Endothelial cell of umbilical vein (primary cell): ENCODE results near the gene PRPF19. TPM values are rescaled to one million over a fixed set of nuclear protein-coding genes. Genes with fewer than 3 reads are reported as not detected.

Experiments
- BruUV-seq: library from RNA; stranded (reverse); fragments of 400-500 nt; replicated peaks from 2 replicates; lab custom pipeline; 2021; lab: Mats Ljungman, UMichigan
- CTCF ChIA-PET: fragments of 300-600, 350-600 bp; sonication (Branson Sonifier 250); formaldehyde crosslinking; loops from one replicate; lab custom pipeline; 2021; ENCODE audit warnings: antibody characterized with exemption, inconsistent platforms; lab: Charles Lee
- POLR2A ChIA-PET: fragments of 300-600, 350-600 bp; sonication (Branson Sonifier 250); formaldehyde crosslinking; loops from one replicate; lab custom pipeline; 2021; ENCODE audit warnings: antibody characterized with exemption, inconsistent platforms; lab: Charles Lee
- DNase-seq: peaks from one replicate; pipeline ENCODE4 v3.0.0-alpha.2; 2011; ENCODE audit warnings: low read depth, low spot score
- FAIRE-seq: peaks from 2 replicates; lab custom pipeline; 2011; peaks lifted over from hg19 to GRCh38; lab: Jason Lieb, UNC
- H2AFZ ChIP-seq: 2 replicates; pipeline ENCODE4 v1.6.0; 2012; ENCODE audit warnings: low read depth, low read length, control low read depth, inconsistent platforms
- H3K27ac ChIP-seq: 2 replicates; pipeline ENCODE4 v1.5.1; 2011; ENCODE audit warnings: low read depth, mild to moderate bottlenecking, control low read depth, low read length, moderate library complexity; ENCODE audit not compliant: insufficient read depth
- H3K27me3 ChIP-seq, 2 experiments: 2 replicates each; pipeline versions ENCODE4 v1.6.0 to v1.6.1; 2011; ENCODE audit warnings: low read length in 2 of 2, mixed read lengths in 1 of 2; ENCODE audit not compliant: control insufficient read depth in 2 of 2, insufficient read depth in 2 of 2
- H3K36me3 ChIP-seq, 2 experiments: 2 replicates in 1 of 2; 3 replicates in 1 of 2; pipeline ENCODE4 v1.5.1; 2011; ENCODE audit warnings: low read length in 2 of 2, mild to moderate bottlenecking in 1 of 2, moderate library complexity in 1 of 2; ENCODE audit not compliant: control insufficient read depth in 2 of 2, insufficient read depth in 2 of 2; ENCODE audit errors: extremely low read depth in 1 of 2
- H3K4me1 ChIP-seq: 3 replicates; pipeline ENCODE4 v1.5.1; 2011; ENCODE audit warnings: mild to moderate bottlenecking, low read length; ENCODE audit not compliant: control insufficient read depth, insufficient read depth; ENCODE audit errors: extremely low read depth
- H3K4me2 ChIP-seq: 2 replicates; pipeline ENCODE4 v1.6.1; 2011; ENCODE audit warnings: low read length, control low read depth, mixed read lengths; ENCODE audit not compliant: insufficient read depth
- H3K4me3 ChIP-seq, 3 experiments: fragments of 200-600 bp in 1 of 3; sonication (generic), shearing (Covaris generic) in 1 of 3; replicated peaks in 1 of 3; 2 replicates each; pipeline ENCODE4 v1.5.1; 2011 to 2016; ENCODE audit warnings: control low read depth in 3 of 3, low read length in 3 of 3, mild to moderate bottlenecking in 2 of 3, inconsistent platforms in 1 of 3, low read depth in 1 of 3, moderate library complexity in 1 of 3; ENCODE audit not compliant: insufficient read depth in 1 of 3
- H3K79me2 ChIP-seq: 2 replicates; pipeline ENCODE4 v1.6.0; 2012; ENCODE audit warnings: low read length, inconsistent platforms; ENCODE audit not compliant: control insufficient read depth, insufficient read depth
- H3K9ac ChIP-seq: replicated peaks from 2 replicates; pipeline ENCODE3; 2011; ENCODE audit warnings: low read length, control low read depth; ENCODE audit not compliant: insufficient read depth; ENCODE audit errors: extremely low read depth
- H3K9me1 ChIP-seq: replicated peaks from 3 replicates; pipeline ENCODE4 v1.6.0; 2011; ENCODE audit warnings: mild to moderate bottlenecking, low read length; ENCODE audit not compliant: control insufficient read depth, insufficient read depth; ENCODE audit errors: extremely low read depth
- H3K9me3 ChIP-seq: replicated peaks from 2 replicates; pipeline ENCODE4 v1.5.1; 2012; ENCODE audit warnings: low read length, inconsistent platforms; ENCODE audit not compliant: control insufficient read depth, insufficient read depth
- H4K20me1 ChIP-seq: replicated peaks from 2 replicates; pipeline ENCODE3; 2011; ENCODE audit warnings: mild to moderate bottlenecking, low read length; ENCODE audit not compliant: control insufficient read depth, insufficient read depth; ENCODE audit errors: extremely low read depth
- EZH2 ChIP-seq: IDR thresholded peaks from 2 replicates; pipeline ENCODE4 v1.6.1; 2012; ENCODE audit warnings: borderline replicate concordance, low read depth, mild to moderate bottlenecking, moderate library complexity, low read length, inconsistent platforms; ENCODE audit not compliant: severe bottlenecking
- FOS ChIP-seq: IDR thresholded peaks from 2 replicates; pipeline ENCODE4 v1.6.1; 2011; ENCODE audit warnings: mild to moderate bottlenecking, low read length, moderate library complexity, borderline replicate concordance; ENCODE audit not compliant: insufficient read depth
- GATA2 ChIP-seq: IDR thresholded peaks from 2 replicates; pipeline ENCODE4 v1.7.0; 2011; ENCODE audit warnings: low read depth, mild to moderate bottlenecking, moderate library complexity, mixed read lengths, low read length; ENCODE audit not compliant: insufficient read length, insufficient read depth
- JUN ChIP-seq: IDR thresholded peaks from 2 replicates; pipeline ENCODE4 v1.6.1; 2011; ENCODE audit warnings: borderline replicate concordance, low read depth; ENCODE audit not compliant: insufficient read length, insufficient read depth
- MYC ChIP-seq: IDR thresholded peaks from one replicate; pipeline ENCODE4 v1.6.1; 2011; ENCODE audit warnings: mild to moderate bottlenecking, low read depth, low read length
- POLR2A ChIP-seq: IDR thresholded peaks from 2 replicates; pipeline ENCODE4 v1.6.1; 2012; ENCODE audit warnings: low read depth, mild to moderate bottlenecking, control low read depth, low read length
- POLR2AphosphoS5 ChIP-seq: IDR thresholded peaks from 2 replicates; pipeline ENCODE4 v1.6.1; 2012; ENCODE audit warnings: low read depth, mild to moderate bottlenecking, control low read depth, low read length, moderate library complexity; ENCODE audit not compliant: insufficient read depth
- dilution Hi-C: fragments of 300-500 bp; cut with MboI; formaldehyde crosslinking; loops from one replicate; pipeline ENCODE4 v1.15.0; 2019; ENCODE audit warnings: low sequenced_read_pairs; ENCODE audit not compliant: extremely low pct_ligation_motif_present
- intact Hi-C: fragments of 100-400 bp; cut with micrococcal nuclease; formaldehyde crosslinking; loops from one replicate; pipeline ENCODE4 v1.10.0; 2022
- polyA plus RNA-seq, 4 experiments: library from polyadenylated mRNA; depleted of rRNA in 3 of 4; stranded (reverse) in 3 of 4; unstranded in 1 of 4; fragments of >200 nt; gene quantifications; 2 replicates each; pipeline versions ENCODE4 v1.2.1 to v1.2.3, GENCODE V29; 2011 to 2012; ENCODE audit warnings: missing spikeins in 1 of 4
- total RNA-seq: library from RNA; stranded (reverse); gene quantifications from 2 replicates; pipeline ENCODE4 v1.2.3, GENCODE V29; 2021
- TF ChIP-seq, protein P1 (sequence below), 2 donors: IDR thresholded peaks; 1 replicate in 1 of 2; 2 replicates in 1 of 2; pipeline ENCODE4 v1.5.1; 2011; ENCODE audit warnings: low read length in 2 of 2, mild to moderate bottlenecking in 2 of 2, moderate library complexity in 2 of 2, control low read depth in 1 of 2, inconsistent platforms in 1 of 2, low read depth in 1 of 2; ENCODE audit not compliant: insufficient read depth in 1 of 2; ENCODE audit errors: extremely low read depth in 1 of 2
- TF ChIP-seq, protein P2 (sequence below): IDR thresholded peaks from 2 replicates; pipeline ENCODE4 v1.6.1; 2011; ENCODE audit not compliant: insufficient read depth, insufficient read length

PRPF19 gene
- total and polyA plus RNA-seq, 2 donors (not counting 3 experiments of a cell fraction or from before 2014, with no cell fraction given): 97.1 to 126 TPM

DNA sequence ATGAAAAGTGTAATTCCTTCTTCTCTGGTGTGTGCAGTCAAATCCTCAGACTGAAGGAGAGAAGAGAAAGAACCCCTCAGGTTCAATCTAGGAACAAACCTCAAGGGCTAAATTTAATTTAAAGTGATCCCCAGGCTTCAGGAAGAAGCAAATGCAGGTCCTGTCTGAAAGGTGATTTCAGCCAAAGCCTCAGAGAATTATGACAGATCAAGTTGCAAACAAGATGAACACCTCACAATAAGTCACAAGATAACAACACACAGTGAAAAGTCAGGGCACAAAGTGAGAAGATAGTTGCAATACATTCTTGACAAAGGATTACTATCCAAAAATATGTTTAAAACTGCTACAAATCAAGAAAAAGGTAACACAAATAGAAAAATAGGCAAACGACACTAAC is 27.3 kb downstream of the PRPF19 start:
- Histone ChIP-seq H3K4me2 (no peak overlapping the region), H3K4me1 (no peaks in the 10 kb centered on the region), H3K27ac (no peak overlapping the region), H3K27me3 (no peaks in the 10 kb centered on the region), H2AFZ (no peak overlapping the region), H3K9ac (no peak overlapping the region), H4K20me1 (no peaks in the 10 kb centered on the region), H3K9me1 (no peaks in the 10 kb centered on the region), H3K4me3 (no peak overlapping the region), H3K36me3 (no peaks in the 10 kb centered on the region), H3K79me2 (no peaks in the 10 kb centered on the region), H3K9me3 (no peaks in the 10 kb centered on the region)
- TF ChIP-seq MYC (no peak), EZH2 (no peak), FOS (no peak), GATA2 (no peak), JUN (no peak), POLR2AphosphoS5 (no peak), POLR2A (no peak)
- TF ChIP-seq, protein P1, sequence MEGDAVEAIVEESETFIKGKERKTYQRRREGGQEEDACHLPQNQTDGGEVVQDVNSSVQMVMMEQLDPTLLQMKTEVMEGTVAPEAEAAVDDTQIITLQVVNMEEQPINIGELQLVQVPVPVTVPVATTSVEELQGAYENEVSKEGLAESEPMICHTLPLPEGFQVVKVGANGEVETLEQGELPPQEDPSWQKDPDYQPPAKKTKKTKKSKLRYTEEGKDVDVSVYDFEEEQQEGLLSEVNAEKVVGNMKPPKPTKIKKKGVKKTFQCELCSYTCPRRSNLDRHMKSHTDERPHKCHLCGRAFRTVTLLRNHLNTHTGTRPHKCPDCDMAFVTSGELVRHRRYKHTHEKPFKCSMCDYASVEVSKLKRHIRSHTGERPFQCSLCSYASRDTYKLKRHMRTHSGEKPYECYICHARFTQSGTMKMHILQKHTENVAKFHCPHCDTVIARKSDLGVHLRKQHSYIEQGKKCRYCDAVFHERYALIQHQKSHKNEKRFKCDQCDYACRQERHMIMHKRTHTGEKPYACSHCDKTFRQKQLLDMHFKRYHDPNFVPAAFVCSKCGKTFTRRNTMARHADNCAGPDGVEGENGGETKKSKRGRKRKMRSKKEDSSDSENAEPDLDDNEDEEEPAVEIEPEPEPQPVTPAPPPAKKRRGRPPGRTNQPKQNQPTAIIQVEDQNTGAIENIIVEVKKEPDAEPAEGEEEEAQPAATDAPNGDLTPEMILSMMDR (IDR thresholded peaks at IDR 0.05; ENCODE audit: extremely low read depth in 1 of 2, insufficient read depth in 1 of 2, low read depth in 1 of 2, low read length in 2 of 2): no peak
- TF ChIP-seq, protein P2, sequence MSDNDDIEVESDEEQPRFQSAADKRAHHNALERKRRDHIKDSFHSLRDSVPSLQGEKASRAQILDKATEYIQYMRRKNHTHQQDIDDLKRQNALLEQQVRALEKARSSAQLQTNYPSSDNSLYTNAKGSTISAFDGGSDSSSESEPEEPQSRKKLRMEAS: no peak
- intact Hi-C loops: no loop called here
- dilution Hi-C loops: no loop called here
- DNase-seq (no peak), FAIRE-seq (no peak)
- ChIA-PET CTCF (no interaction called here), POLR2A (no interaction called here)
- BruUV-seq: no TSS peak
